WERI-Rb-1 (cell line): ENCODE results near the gene METAP1.
"Not testable (repeated sequence)": the region's sequence is repeated elsewhere in the genome, so short reads cannot be mapped to it uniquely, and the experiment has no call there.

Source experiments
- DNase-seq: peaks from one replicate; pipeline ENCODE4 v3.0.0-alpha.2; 2020
- H3K27ac ChIP-seq: fragments of 250-450 bp; sonication (Bioruptor Pico); 2 replicates; pipeline ENCODE4 v1.5.1; 2020; ENCODE audit warnings: mild to moderate bottlenecking, moderate library complexity
- H3K27me3 ChIP-seq: fragments of 250-450 bp; sonication (Bioruptor Pico); 2 replicates; pipeline ENCODE4 v1.5.1; 2021; ENCODE audit warnings: mild to moderate bottlenecking, low read depth, moderate library complexity; ENCODE audit not compliant: insufficient read depth, severe bottlenecking
- H3K36me3 ChIP-seq: fragments of 250-450 bp; sonication (Bioruptor Pico); 2 replicates; pipeline ENCODE4 v1.5.1; 2020; ENCODE audit warnings: mild to moderate bottlenecking, moderate library complexity
- H3K4me3 ChIP-seq: 2 replicates; pipeline ENCODE4 v1.5.1; 2011; ENCODE audit warnings: low read depth, mild to moderate bottlenecking, control low read depth, low read length
- H3K9me3 ChIP-seq: fragments of 250-450 bp; sonication (Bioruptor Pico); 2 replicates; pipeline ENCODE4 v1.5.1; 2021; ENCODE audit warnings: mild to moderate bottlenecking, moderate library complexity; ENCODE audit not compliant: severe bottlenecking
- CTCF ChIP-seq: IDR thresholded peaks from 2 replicates; pipeline ENCODE4 v1.5.1; 2011; ENCODE audit warnings: low read depth, mild to moderate bottlenecking, control low read depth, inconsistent platforms, low read length

Gene METAP1

GRCh38 chr4:99062120-99062519 lies 66.6 kb downstream of the METAP1 start:
- Histone ChIP-seq H3K27me3 (no peaks in the 10 kb centered on the region), H3K4me3 (no peak overlapping the region), H3K27ac (no peak overlapping the region), H3K9me3 (peaks cover 3% of the 10 kb centered on the region), H3K36me3 (peaks cover 71% of the 10 kb centered on the region)
- no peak for TF ChIP-seq CTCF
- no peak for DNase-seq

- not testable (repeated sequence) for H3K4me3 ChIP-seq, H3K27me3 ChIP-seq, DNase-seq, H3K27ac ChIP-seq, H3K9me3 ChIP-seq
- H3K36me3 ChIP-seq, result peaks cover 59% of the 10 kb centered on the region
Measured at GRCh38 chr4:99065521-99065920, 70.0 kb downstream of the METAP1 start.

- no peak for DNase-seq
- H3K36me3 ChIP-seq, result peaks cover 55% of the 10 kb centered on the region
Measured at GRCh38 chr4:99067617-99068016, 72.1 kb downstream of the METAP1 start.

GRCh38 chr4:99071159-99071558 lies 75.6 kb downstream of the METAP1 start:
- TF ChIP-seq CTCF, result no peak
- Histone ChIP-seq H3K9me3 (no peaks in the 10 kb centered on the region), H3K36me3 (peaks cover 69% of the 10 kb centered on the region), H3K27me3 (no peaks in the 10 kb centered on the region), H3K4me3 (no peak overlapping the region), H3K27ac (no peak overlapping the region)
- DNase-seq, result no peak

More at GRCh38 chr4:99067617-99068016, 72.1 kb downstream of the METAP1 start:
- H3K4me3 ChIP-seq, result no peak overlapping the region
- H3K27ac ChIP-seq, result no peak overlapping the region
- H3K9me3 ChIP-seq, result peaks cover 3% of the 10 kb centered on the region
- no peak for TF ChIP-seq CTCF
- no peaks in the 10 kb centered on the region for H3K27me3 ChIP-seq

- Histone ChIP-seq H3K36me3 (peaks cover 72% of the 10 kb centered on the region), H3K27ac (no peak overlapping the region), H3K27me3 (no peaks in the 10 kb centered on the region), H3K4me3 (no peak overlapping the region), H3K9me3 (no peaks in the 10 kb centered on the region)
- DNase-seq, result no peak
- TF ChIP-seq CTCF, result no peak
Measured at GRCh38 chr4:99074816-99075215, 79.3 kb downstream of the METAP1 start.

GRCh38 chr4:99076292-99076976 lies 80.9 kb downstream of the METAP1 start:
- H3K27ac ChIP-seq, result peak overlapping the region; percentile 29
- H3K4me3 ChIP-seq, result no peak overlapping the region
- no peak for TF ChIP-seq CTCF
- no peak for DNase-seq
- no peaks in the 10 kb centered on the region for H3K9me3 ChIP-seq
- H3K27me3 ChIP-seq, result no peaks in the 10 kb centered on the region
- H3K36me3 ChIP-seq, result peaks cover 75% of the 10 kb centered on the region
